Measurements from ENCODE around the gene ASB5.

Gene ASB5

DNA sequence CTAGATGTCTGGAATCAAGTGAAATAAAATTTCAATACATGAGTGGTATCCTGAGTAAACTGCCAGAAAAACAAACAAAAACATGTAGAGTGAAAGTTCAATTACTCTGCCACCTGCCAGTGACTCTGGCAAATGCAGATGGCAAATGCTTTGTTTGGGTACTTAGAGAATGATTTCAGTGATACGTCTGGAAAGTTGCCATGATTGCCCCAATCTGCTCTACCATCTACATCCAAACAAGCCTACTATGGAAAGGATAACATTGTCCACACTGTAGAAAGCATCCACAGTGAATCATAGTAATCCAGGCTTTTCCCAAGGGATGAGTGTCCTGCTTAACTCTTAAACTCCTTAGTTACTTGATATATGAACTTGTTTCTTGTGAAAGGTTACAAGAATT, 77.0 kb downstream of the ASB5 start:
- Mint-ChIP-seq H3K4me3 (no peak overlapping the region), H3K36me3 (no peaks in the 10 kb centered on the region), H3K27ac (no peak overlapping the region), H3K4me1 (peaks cover 5% of the 10 kb centered on the region), H3K27me3 (peaks cover 1% of the 10 kb centered on the region), H3K9me3 (no peaks in the 10 kb centered on the region)
- DNase-seq (ENCODE audit: low spot score in 2 of 2) (no peak), ATAC-seq (ENCODE audit: low read depth) (no peak)

DNA sequence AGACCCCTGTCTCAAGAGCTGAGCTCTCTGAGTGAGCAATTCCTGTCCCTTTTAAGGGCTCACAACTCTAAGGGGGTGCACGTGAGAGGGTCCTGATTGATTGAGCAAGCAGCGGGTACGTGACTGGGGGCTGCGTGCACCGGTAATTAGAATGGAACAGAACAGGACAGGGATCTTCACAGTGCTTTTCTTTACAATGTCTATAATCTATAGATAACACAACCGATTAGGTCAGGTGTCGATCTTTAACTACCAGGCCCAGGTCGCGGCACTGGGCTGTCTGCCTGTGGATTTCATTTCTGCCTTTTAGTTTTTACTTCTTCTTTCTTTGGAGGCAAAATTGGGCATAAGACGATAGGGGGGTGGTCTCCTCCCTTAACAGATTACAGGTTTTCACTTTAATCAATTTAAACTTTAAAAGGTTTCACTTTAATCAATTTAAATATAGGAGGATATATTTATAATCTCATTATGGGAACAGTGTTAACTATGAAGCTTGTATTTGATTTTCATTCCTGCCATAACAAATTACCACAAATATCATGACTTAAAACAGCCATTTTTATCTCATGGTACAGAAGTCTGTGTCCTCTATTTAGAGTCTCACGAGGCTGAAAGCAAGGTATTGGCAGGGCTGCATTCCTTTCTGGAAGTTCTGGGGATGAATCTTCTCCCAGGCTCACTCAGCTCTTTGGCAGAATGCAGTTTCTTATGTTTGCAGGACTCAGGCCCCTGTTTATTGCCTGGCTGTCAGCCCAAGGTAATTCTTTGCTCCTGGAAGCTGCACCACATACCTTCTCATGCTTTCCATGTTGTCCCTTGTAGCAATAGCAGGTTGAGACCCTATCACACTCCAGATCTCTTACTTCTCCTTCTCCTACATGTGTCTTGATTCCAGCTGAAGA, 78.9 kb downstream of the ASB5 start:
- Mint-ChIP-seq H3K36me3 (no peaks in the 10 kb centered on the region), H3K4me3 (no peak overlapping the region), H3K27me3 (peaks cover 1% of the 10 kb centered on the region), H3K27ac (no peak overlapping the region), H3K9me3 (no peaks in the 10 kb centered on the region), H3K4me1 (peaks cover 1% of the 10 kb centered on the region)
- ATAC-seq (ENCODE audit: low read depth), result no peak
- no peak for DNase-seq (ENCODE audit: low spot score in 2 of 2)

DNA sequence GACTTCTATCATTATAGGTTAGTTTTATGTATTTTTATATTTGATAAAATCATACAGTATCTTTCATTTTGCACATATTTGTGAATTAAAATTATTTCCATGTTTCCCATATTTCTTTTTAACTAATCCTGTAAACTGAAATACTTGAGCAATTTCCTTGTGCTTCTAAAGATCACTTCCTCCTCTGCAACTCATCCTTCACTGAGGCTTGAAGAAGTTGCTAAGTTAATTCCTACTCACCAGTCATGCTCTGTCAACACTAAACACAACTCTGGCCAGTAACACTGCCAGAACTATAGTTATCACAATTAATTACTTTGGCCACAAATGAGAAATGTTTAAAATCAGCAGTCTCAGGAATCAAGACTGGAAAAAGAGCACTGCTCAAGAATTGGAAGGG, 80.4 kb downstream of the ASB5 start:
- H3K4me3 Mint-ChIP-seq, result no peak overlapping the region
- H3K9me3 Mint-ChIP-seq, result no peaks in the 10 kb centered on the region
- no peak for DNase-seq (ENCODE audit: low spot score in 2 of 2)
- no peaks in the 10 kb centered on the region for H3K36me3 Mint-ChIP-seq
- H3K27ac Mint-ChIP-seq, result no peak overlapping the region
- no peak for ATAC-seq (ENCODE audit: low read depth)
- H3K4me1 Mint-ChIP-seq, result no peaks in the 10 kb centered on the region
- peaks cover 1% of the 10 kb centered on the region for H3K27me3 Mint-ChIP-seq

DNA sequence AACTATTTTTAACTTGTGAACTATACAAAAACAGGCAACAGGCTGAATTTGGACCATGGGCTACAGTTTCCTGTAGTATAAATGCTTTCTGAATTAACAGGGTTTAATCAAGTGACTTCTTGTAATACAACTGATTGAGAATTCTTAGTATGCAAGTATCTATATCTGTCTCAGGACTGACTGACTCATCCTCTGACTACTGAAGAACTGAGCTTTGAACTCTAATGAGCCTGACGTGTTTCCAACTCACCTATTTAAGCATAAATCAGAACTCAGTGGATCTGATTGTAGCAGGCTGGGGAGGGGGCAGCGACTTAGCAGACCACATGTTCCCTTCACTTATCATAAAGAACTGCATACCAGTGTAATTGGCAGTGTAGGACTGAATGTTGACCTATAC, 81.4 kb downstream of the ASB5 start:
- peaks cover 1% of the 10 kb centered on the region for H3K27me3 Mint-ChIP-seq
- no peaks in the 10 kb centered on the region for H3K4me1 Mint-ChIP-seq
- H3K9me3 Mint-ChIP-seq, result no peaks in the 10 kb centered on the region
- no peak overlapping the region for H3K4me3 Mint-ChIP-seq
- DNase-seq (ENCODE audit: low spot score in 2 of 2) (no peak), ATAC-seq (ENCODE audit: low read depth) (no peak)
- H3K36me3 Mint-ChIP-seq, result no peaks in the 10 kb centered on the region
- H3K27ac Mint-ChIP-seq, result no peak overlapping the region

DNA sequence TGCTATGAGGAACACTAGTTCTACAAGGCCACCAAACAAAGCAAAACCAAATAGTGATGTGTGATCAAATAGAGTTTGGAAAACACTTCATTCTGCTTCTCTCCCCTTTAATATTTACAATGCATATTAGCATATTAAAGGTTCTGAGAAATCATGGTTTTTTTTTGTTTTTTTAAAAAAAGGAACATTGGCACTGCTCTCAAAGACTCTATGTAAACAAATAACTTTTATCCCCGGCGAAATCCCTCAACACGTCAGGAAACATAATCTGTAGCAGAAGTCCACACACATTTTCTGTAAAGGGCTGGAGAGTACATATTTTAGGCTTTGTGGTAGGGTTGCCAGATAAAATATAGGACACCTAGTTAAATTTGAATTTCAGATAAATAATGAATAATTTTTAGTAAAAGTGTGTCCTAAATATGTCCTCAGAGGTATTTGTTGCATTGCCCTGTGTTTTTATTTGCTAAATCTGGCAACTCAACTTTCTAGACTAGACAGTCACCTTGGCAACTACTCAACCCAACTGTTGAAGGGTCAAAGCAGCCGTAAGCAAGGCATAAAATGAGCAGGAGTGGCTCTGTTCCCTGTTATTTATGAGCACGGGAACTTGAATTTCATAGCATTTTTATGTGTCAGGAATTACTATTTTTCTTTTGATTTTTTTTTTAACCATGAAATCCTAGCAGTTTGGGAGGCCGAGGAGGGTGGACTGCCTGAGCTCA, 82.2 kb downstream of the ASB5 start:
- Mint-ChIP-seq H3K4me1 (no peaks in the 10 kb centered on the region), H3K27me3 (peaks cover 1% of the 10 kb centered on the region), H3K27ac (no peak overlapping the region), H3K4me3 (no peak overlapping the region), H3K36me3 (no peaks in the 10 kb centered on the region), H3K9me3 (no peaks in the 10 kb centered on the region)
- ATAC-seq (ENCODE audit: low read depth) (no peak), DNase-seq (ENCODE audit: low spot score in 2 of 2) (no peak)

DNA sequence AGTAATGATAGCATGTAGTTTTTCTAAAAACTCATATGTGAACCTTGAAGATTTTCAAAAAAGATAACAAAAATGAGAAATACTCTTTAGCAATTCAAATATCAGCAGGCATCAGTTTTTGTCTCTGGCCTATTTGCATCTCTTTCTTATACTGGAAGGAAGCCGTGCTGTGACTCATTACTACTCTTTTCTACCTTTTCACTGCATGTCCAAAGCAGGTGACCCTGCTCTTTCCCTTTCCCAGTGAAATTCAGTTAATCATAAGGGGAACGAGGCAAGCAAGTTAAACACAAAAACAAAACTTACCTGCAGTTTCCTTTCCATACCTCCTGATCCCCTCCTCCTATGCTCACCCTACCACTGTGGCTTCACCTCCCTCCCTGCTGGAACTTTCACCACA, 83.0 kb downstream of the ASB5 start:
- no peaks in the 10 kb centered on the region for H3K36me3 Mint-ChIP-seq
- DNase-seq (ENCODE audit: low spot score in 2 of 2), result no peak
- ATAC-seq (ENCODE audit: low read depth), result no peak
- H3K4me1 Mint-ChIP-seq, result no peaks in the 10 kb centered on the region
- no peaks in the 10 kb centered on the region for H3K9me3 Mint-ChIP-seq
- H3K4me3 Mint-ChIP-seq, result no peak overlapping the region
- H3K27ac Mint-ChIP-seq, result no peak overlapping the region
- H3K27me3 Mint-ChIP-seq, result no peaks in the 10 kb centered on the region

DNA sequence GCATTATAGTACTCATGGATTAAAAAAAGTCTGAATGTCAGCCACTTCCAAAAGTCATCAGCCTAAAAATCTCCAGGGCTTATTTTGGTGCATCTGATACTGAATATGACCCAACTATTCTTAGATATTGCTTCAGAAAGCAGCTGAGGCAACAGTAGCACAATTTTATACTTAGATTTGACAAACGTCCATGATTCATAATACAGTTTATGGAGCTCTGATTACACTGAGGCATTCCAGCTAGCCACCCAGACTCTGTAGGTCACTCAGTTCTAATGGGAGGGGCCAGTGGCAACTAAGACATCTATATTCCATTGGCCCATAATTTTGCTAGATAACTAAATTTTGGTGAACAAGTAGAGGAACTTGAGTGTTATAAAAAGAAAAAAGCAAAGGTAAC, 84.0 kb downstream of the ASB5 start:
- no peaks in the 10 kb centered on the region for H3K36me3 Mint-ChIP-seq
- no peaks in the 10 kb centered on the region for H3K27me3 Mint-ChIP-seq
- no peak for DNase-seq (ENCODE audit: low spot score in 2 of 2)
- H3K4me1 Mint-ChIP-seq, result no peaks in the 10 kb centered on the region
- ATAC-seq (ENCODE audit: low read depth), result no peak
- no peaks in the 10 kb centered on the region for H3K9me3 Mint-ChIP-seq
- no peak overlapping the region for H3K4me3 Mint-ChIP-seq
- H3K27ac Mint-ChIP-seq, result no peak overlapping the region
